Dermis blood vessel endothelial cell (primary cell): ENCODE measurements around the gene CDNF. TPM values are rescaled to one million over a fixed set of nuclear protein-coding genes. Genes with fewer than 3 reads are reported as not detected.
"Not testable (repeated sequence)": the region's sequence is repeated elsewhere in the genome, so short reads cannot be mapped to it uniquely, and the experiment has no call there.

ENCODE experiments used
- DNase-seq: peaks from one replicate; pipeline ENCODE4 v3.0.0; 2010
- total RNA-seq: library from RNA; depleted of rRNA; stranded (reverse); fragments of >200 nt; gene quantifications from 2 replicates; pipeline ENCODE4 v1.2.3, GENCODE V29; 2014

CDNF gene
- total RNA-seq = 0.56 and 1.9 TPM in 2 replicates

- DNase-seq = peak; percentile 100
Observed at GRCh38 chr10:14837757-14838581, at the start of gene CDNF, which contains the start of the genes HSPA14 and MSANTD7. TSS of gene CDNF (minus strand) at chr10:14838037. CDS start at chr10:14837946, 91 bp downstream. TSS of gene HSPA14 (plus strand) at chr10:14838306. CDS start at chr10:14838403, 97 bp downstream. TSS of gene MSANTD7 (plus strand) at chr10:14838306. CDS start at chr10:14842285, 3,979 bp downstream.

GRCh38 chr10:14884082-14884481 lies 46.2 kb upstream of the CDNF start:
- DNase-seq = no peak

- peak; percentile 16 for DNase-seq
Observed at GRCh38 chr10:14880229-14880628, 42.4 kb upstream of the CDNF start.

GRCh38 chr10:14879928-14880193 lies 42.0 kb upstream of the CDNF start:
- DNase-seq = peak; percentile 7

GRCh38 chr10:14879124-14879927 lies 41.5 kb upstream of the CDNF start:
- DNase-seq = peak; percentile 32

GRCh38 chr10:14878266-14879123 lies 40.7 kb upstream of the CDNF start, which contains the start of gene SUV39H2:
TSS of gene SUV39H2 (plus strand) at chr10:14878866. CDS start at chr10:14878889, 23 bp downstream.
- DNase-seq = peak; percentile 98

GRCh38 chr10:14876764-14877163 lies 38.9 kb upstream of the CDNF start:
- no peak for DNase-seq

- no peak for DNase-seq
Observed at GRCh38 chr10:14875941-14876340, 38.1 kb upstream of the CDNF start.

- DNase-seq = peak; percentile 28
Observed at GRCh38 chr10:14873090-14873760, 35.4 kb upstream of the CDNF start.

GRCh38 chr10:14864871-14865270 lies 27.0 kb upstream of the CDNF start:
- DNase-seq = not testable (repeated sequence)

GRCh38 chr10:14864466-14864865 lies 26.6 kb upstream of the CDNF start:
- DNase-seq = not testable (repeated sequence)

- no peak for DNase-seq
Observed at GRCh38 chr10:14860791-14861190, 23.0 kb upstream of the CDNF start.

- no peak for DNase-seq
Observed at GRCh38 chr10:14859775-14860174, 21.9 kb upstream of the CDNF start.

GRCh38 chr10:14859043-14859442 lies 21.2 kb upstream of the CDNF start:
- no peak for DNase-seq

GRCh38 chr10:14858338-14858960 lies 20.6 kb upstream of the CDNF start:
- DNase-seq = no peak

- no peak for DNase-seq
Observed at GRCh38 chr10:14855453-14855852, 17.6 kb upstream of the CDNF start.

- DNase-seq = no peak
Observed at GRCh38 chr10:14852236-14852635, 14.4 kb upstream of the CDNF start.

GRCh38 chr10:14844948-14845347 lies 7.1 kb upstream of the CDNF start:
- DNase-seq = no peak

- no peak for DNase-seq
Observed at GRCh38 chr10:14843327-14843988, 5.6 kb upstream of the CDNF start.

GRCh38 chr10:14840178-14840577 lies 2.3 kb upstream of the CDNF start:
- DNase-seq = no peak

GRCh38 chr10:14839305-14839695 lies 1.5 kb upstream of the CDNF start:
- peak; percentile 18 for DNase-seq
